HUDEP-2 (cell line): Measurements from ENCODE around the gene TSPAN18.

Source experiments
- DNase-seq, 76 experiments: peaks; one replicate each; lab custom pipeline; 2025; ENCODE audit not compliant: unreplicated experiment in 76 of 76; lab: John Stamatoyannopoulos, UW

TSPAN18 gene

GRCh38 chr11:44815917-44816456 lies 89.2 kb downstream of the TSPAN18 start:
- DNase-seq: no peak

GRCh38 chr11:44816761-44817160 lies 90.0 kb downstream of the TSPAN18 start:
- no peak for DNase-seq

- no peak for DNase-seq
Measured at GRCh38 chr11:44817207-44817949, 90.6 kb downstream of the TSPAN18 start.

- no peak for DNase-seq
Measured at GRCh38 chr11:44818110-44818509, 91.3 kb downstream of the TSPAN18 start.

- DNase-seq: no peak
Measured at GRCh38 chr11:44819346-44819745, 92.6 kb downstream of the TSPAN18 start.

- no peak for DNase-seq
Measured at GRCh38 chr11:44822369-44822768, 95.6 kb downstream of the TSPAN18 start.

GRCh38 chr11:44823006-44823405 lies 96.2 kb downstream of the TSPAN18 start:
- peak in 25 of 76 experiments; percentile 1 to 68 (median 15) for DNase-seq

- no peak for DNase-seq
Measured at GRCh38 chr11:44823868-44824267, 97.1 kb downstream of the TSPAN18 start.

GRCh38 chr11:44824300-44824704 lies 97.5 kb downstream of the TSPAN18 start:
- no peak for DNase-seq

- no peak for DNase-seq
Measured at GRCh38 chr11:44825058-44825785, 98.5 kb downstream of the TSPAN18 start.

GRCh38 chr11:44826922-44827643 lies 100.3 kb downstream of the TSPAN18 start:
- DNase-seq: no peak

- DNase-seq: no peak
Measured at GRCh38 chr11:44828296-44828695, 101.5 kb downstream of the TSPAN18 start.

- no peak for DNase-seq
Measured at GRCh38 chr11:44829838-44830237, 103.1 kb downstream of the TSPAN18 start.

- no peak for DNase-seq
Measured at GRCh38 chr11:44831605-44832394, 105.0 kb downstream of the TSPAN18 start.

GRCh38 chr11:44832452-44832851 lies 105.7 kb downstream of the TSPAN18 start:
- no peak for DNase-seq

GRCh38 chr11:44833221-44833876 lies 106.6 kb downstream of the TSPAN18 start:
- DNase-seq: no peak

- no peak for DNase-seq
Measured at GRCh38 chr11:44833877-44834452, 107.2 kb downstream of the TSPAN18 start.

- no peak for DNase-seq
Measured at GRCh38 chr11:44834846-44835245, 108.1 kb downstream of the TSPAN18 start.

GRCh38 chr11:44835296-44835695 lies 108.5 kb downstream of the TSPAN18 start:
- DNase-seq: no peak

- DNase-seq: no peak
Measured at GRCh38 chr11:44835938-44836337, 109.2 kb downstream of the TSPAN18 start.
